A673 (cell line): ENCODE results near the gene RAB3B.

Experiments
- CTCF ChIP-seq: fragments of 300-800, 200-600 bp; sonication (generic); conservative IDR thresholded peaks from 2 replicates; pipeline ENCODE4 v1.5.1; 2017; ENCODE audit warnings: low read depth, mild to moderate bottlenecking, antibody characterized with exemption, low read length, moderate library complexity, mixed read lengths
- EZH2 ChIP-seq: fragments of 200-600 bp; sonication (generic); IDR thresholded peaks from 2 replicates; pipeline ENCODE4 v1.6.1; 2017; ENCODE audit warnings: borderline replicate concordance, low read depth, mild to moderate bottlenecking, mixed read lengths, antibody characterized with exemption, low read length; ENCODE audit not compliant: poor library complexity, severe bottlenecking

DNA sequence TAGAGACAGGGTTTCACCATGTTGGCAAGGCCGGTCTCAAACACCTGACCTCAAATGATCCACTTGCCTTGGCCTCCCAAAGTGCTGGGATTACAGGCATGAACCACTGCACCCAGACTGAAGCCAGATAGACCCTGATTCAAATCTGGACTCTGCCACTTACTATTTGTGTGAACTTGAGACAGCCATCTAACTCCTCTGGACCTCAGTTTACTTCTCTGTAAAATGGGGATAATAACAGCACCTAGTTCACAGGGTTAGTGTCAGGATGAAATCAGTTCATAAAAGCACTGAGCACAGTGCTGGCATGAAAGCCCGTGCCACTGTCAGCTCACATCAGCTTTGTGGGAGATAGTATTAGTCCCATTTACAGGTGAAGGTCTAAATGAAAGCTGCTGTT lies 28.5 kb downstream of the RAB3B start:
- TF ChIP-seq EZH2 (no peak), CTCF (no peak)
